Measurements from ENCODE around the gene TEDDM1.

TEDDM1 gene

DNA sequence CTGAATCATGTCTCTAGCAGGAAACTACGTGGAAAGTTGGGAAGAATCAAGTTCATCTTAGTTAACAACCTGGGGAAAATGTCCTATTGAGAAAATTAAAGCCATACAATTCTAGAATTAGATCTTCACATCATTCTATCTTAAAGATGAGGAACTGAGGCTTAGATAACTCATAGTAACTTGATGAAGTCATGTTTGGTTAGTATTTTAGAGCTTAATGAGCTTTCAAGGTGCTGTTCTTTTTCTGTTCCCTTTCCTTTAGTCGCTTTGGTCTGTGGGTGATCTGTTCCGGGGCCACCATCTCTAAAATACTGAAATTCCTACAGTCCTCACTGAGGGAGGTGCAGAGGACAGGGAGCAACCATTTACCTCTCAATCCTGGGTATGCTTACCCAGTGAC lies 4.6 kb downstream of the TEDDM1 start:
- no peak for DNase-seq (ENCODE audit: low read depth)
- TF ChIP-seq, protein P1, sequence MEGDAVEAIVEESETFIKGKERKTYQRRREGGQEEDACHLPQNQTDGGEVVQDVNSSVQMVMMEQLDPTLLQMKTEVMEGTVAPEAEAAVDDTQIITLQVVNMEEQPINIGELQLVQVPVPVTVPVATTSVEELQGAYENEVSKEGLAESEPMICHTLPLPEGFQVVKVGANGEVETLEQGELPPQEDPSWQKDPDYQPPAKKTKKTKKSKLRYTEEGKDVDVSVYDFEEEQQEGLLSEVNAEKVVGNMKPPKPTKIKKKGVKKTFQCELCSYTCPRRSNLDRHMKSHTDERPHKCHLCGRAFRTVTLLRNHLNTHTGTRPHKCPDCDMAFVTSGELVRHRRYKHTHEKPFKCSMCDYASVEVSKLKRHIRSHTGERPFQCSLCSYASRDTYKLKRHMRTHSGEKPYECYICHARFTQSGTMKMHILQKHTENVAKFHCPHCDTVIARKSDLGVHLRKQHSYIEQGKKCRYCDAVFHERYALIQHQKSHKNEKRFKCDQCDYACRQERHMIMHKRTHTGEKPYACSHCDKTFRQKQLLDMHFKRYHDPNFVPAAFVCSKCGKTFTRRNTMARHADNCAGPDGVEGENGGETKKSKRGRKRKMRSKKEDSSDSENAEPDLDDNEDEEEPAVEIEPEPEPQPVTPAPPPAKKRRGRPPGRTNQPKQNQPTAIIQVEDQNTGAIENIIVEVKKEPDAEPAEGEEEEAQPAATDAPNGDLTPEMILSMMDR (IDR thresholded peaks at IDR 0.05; ENCODE audit: low read length, missing control alignments), result no peak
- no peak overlapping the region for H3K4me3 ChIP-seq (replicated peaks; ENCODE audit: low read depth, low read length)

GRCh38 chr1:182394055-182394775 lies 6.3 kb downstream of the TEDDM1 start:
- no peak for DNase-seq (ENCODE audit: low read depth)
- H3K4me3 ChIP-seq (replicated peaks; ENCODE audit: low read depth, low read length), result no peak overlapping the region
- TF ChIP-seq, protein P1 (IDR thresholded peaks at IDR 0.05; ENCODE audit: low read length, missing control alignments), result no peak

GRCh38 chr1:182392050-182393028 lies 8.1 kb downstream of the TEDDM1 start:
- H3K4me3 ChIP-seq (replicated peaks; ENCODE audit: low read depth, low read length), result peak overlapping the region; percentile 89
- TF ChIP-seq, protein P1 (IDR thresholded peaks at IDR 0.05; ENCODE audit: low read length, missing control alignments), result no peak
- DNase-seq (ENCODE audit: low read depth), result peak; percentile 58

- peak; percentile 93 for DNase-seq (ENCODE audit: low read depth)
- peak within 1 kb of the TSS; percentile 89 for H3K4me3 ChIP-seq (replicated peaks; ENCODE audit: low read depth, low read length)
- TF ChIP-seq, protein P1 (IDR thresholded peaks at IDR 0.05; ENCODE audit: low read length, missing control alignments), result peak; percentile 16
Observed at GRCh38 chr1:182391362-182392049, 9.0 kb downstream of the TEDDM1 start, which contains the start of gene GLUL. GLUL (minus strand) TSS chr1:182391790; CDS start chr1:182388737, 3,053 bp downstream.

GRCh38 chr1:182391028-182391361 lies 9.5 kb downstream of the TEDDM1 start:
- DNase-seq (ENCODE audit: low read depth), result no peak
- TF ChIP-seq, protein P1 (IDR thresholded peaks at IDR 0.05; ENCODE audit: low read length, missing control alignments), result no peak
- H3K4me3 ChIP-seq (replicated peaks; ENCODE audit: low read depth, low read length), result peak overlapping the region; percentile 89

DNA sequence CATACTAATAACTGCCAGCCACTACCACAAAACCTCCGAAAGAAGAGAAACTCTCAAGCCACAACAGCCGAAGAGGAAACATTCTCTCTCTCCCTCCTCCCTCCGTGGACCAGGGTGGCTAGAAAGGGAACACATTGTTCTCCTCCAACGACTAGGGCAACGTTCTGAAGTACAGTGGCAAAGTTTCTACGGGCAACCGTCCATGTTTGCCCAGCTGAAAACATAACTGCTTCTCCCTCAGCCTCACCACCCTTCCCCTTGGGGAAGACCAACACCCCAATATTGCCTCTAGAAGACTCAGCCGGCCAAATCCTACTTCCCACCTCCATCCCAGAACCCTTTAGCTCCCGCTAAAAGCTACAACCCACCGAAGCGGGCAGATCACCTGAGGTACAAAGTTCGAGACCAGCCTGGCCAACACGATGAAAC lies 10.8 kb downstream of the TEDDM1 start:
- H3K4me3 ChIP-seq (replicated peaks; ENCODE audit: low read depth, low read length), result peak overlapping the region; percentile 89
- TF ChIP-seq, protein P1 (IDR thresholded peaks at IDR 0.05; ENCODE audit: low read length, missing control alignments), result no peak
- no peak for DNase-seq (ENCODE audit: low read depth)

All from fibroblast of pulmonary artery (primary cell).